Measurements from ENCODE around the gene ERGIC1.

The ERGIC1 gene

DNA sequence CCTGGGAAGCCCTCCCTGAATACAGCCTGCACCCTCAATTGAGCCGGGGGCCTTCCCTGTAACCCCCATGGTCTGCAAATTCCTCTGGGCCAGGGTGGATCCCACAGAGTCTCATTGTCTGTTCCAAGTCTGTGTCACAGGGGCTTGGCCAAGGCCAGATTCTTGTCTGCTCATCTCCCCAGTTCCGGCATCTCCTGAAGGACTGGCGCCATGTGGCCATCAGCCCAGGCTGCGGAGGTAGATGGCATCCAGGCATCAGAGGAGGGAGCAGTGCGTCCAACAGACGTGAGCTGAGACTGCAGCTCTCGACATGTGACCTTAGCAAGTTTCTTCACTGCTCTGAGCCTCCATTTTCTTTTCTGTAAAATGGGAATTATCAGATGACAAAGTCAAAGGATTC, 87.9 kb downstream of the ERGIC1 start:
- Mint-ChIP-seq H3K4me1 (ENCODE audit: low read depth in 2 of 2) (peaks cover 5 to 17% of the 10 kb centered on the region in 2 donors), H3K27ac (peak overlapping the region in 1 of 2 donors; percentile 89), H3K27me3 (no peaks in the 10 kb centered on the region), H3K4me3 (no peak overlapping the region), H3K9me3 (no peaks in the 10 kb centered on the region), H3K36me3 (ENCODE audit: insufficient read depth) (peaks cover 27% of the 10 kb centered on the region)
- ATAC-seq (replicated peaks) (no peak), DNase-seq (no peak)

DNA sequence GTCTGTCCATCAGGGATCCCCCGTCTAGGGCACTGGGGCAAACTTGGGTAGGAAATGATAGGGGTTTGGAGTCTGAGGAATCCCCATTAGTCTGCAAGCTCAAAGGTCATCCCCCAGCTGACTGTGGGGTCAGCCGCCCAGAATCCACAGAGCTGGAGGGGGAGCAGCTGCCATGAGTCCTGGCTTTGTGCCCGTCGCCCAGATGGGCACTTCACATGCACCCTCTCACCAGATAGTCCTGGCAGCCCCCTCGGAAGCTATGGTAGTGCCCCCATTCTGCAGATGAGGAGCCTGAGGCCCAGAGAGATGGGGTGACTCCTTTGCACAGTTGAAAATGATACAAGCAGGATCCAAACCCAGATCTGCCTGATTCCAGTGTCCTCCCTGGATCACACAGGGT, 89.5 kb downstream of the ERGIC1 start:
- Mint-ChIP-seq H3K4me3 (no peak overlapping the region), H3K27ac (peak overlapping the region in 1 of 2 donors; percentile 68), H3K27me3 (no peaks in the 10 kb centered on the region), H3K9me3 (no peaks in the 10 kb centered on the region), H3K36me3 (ENCODE audit: insufficient read depth) (peaks cover 31% of the 10 kb centered on the region), H3K4me1 (ENCODE audit: low read depth in 2 of 2) (peaks cover 5 to 9% of the 10 kb centered on the region in 2 donors)
- DNase-seq = no peak
- ATAC-seq (replicated peaks) = no peak

DNA sequence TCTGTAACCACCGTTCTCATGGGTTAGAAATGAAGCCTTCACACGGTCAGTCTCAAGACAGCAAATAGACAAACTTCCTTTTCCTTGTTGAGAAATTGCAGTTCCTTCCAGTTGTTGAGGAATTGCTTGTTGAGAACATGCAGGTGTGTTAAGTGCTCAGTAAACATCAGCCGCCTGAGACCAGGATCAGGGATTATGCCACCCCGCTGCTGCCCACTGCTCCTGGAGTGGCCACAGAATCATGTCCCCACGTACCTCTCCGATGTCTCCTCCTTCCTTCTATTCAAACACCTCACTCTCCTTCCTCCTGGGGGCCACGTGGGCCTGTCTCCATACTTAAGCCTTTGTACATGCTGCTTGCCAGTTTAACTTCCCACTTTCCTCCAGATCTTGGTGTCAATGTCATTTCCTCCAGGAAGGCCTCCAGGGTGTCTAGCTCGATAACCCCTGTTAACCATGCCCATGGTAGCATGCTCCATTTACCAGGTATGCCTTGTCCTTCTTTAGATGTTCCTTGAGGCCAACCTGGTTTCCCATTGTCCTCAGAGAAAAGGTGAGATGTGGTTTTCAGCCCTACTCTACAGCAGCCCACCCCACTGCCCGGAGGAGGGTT, 91.4 kb downstream of the ERGIC1 start:
- Mint-ChIP-seq H3K27ac (peak overlapping the region; percentile 10 to 27), H3K4me1 (ENCODE audit: low read depth in 2 of 2) (no peaks in the 10 kb centered on the region), H3K9me3 (no peaks in the 10 kb centered on the region), H3K27me3 (no peaks in the 10 kb centered on the region), H3K36me3 (ENCODE audit: insufficient read depth) (peaks cover 26% of the 10 kb centered on the region), H3K4me3 (no peak overlapping the region)
- DNase-seq (no peak), ATAC-seq (replicated peaks) (no peak)

DNA sequence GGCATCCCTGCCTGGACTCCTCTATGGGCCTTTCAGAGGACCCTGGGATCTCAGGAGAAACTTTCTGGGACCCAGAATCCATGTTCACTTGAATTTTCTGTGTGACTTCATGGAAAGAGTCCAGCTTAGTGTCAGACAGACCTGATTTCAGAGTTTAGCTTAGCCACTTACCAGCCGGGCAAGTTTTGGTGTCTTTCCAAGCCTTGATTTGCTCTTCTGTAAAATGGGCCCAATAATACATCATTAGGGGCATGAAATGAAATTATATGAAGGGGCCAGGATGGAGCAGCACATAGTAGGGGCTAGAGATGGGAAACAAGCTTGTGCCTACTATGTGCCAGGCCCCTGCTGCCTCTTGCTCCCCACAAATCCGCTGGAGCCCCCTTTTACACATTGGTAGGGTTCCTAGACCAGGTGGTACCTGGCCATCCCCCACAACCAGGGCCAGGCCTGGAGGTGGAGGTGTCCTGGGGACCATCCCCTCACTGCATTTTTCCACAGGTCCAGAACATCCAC, 92.0 kb downstream of the ERGIC1 start:
- Mint-ChIP-seq H3K27ac (peak overlapping the region; percentile 10 to 27), H3K4me3 (no peak overlapping the region), H3K9me3 (no peaks in the 10 kb centered on the region), H3K27me3 (no peaks in the 10 kb centered on the region), H3K4me1 (ENCODE audit: low read depth in 2 of 2) (no peaks in the 10 kb centered on the region), H3K36me3 (ENCODE audit: insufficient read depth) (peaks cover 26% of the 10 kb centered on the region)
- no peak for ATAC-seq (replicated peaks)
- no peak for DNase-seq

DNA sequence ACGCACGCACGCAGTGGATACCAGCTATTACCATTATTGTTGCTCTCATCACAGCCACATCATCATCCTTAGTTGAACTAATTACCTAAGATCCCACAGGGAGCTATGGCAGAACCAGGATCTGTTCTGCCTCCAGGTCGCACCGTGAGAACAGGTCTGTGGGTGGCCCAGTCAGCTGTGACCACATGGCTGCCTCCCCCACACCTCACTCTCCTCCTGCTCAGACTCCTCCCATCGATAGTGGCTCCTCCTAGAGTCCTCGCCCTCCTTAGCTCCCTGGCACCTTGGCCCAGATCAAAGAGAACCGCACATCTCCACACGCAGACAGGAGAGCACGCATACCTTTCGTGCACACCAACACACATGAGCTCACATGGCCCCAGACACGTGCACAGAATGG, 92.7 kb downstream of the ERGIC1 start:
- no peak for ATAC-seq (replicated peaks)
- Mint-ChIP-seq H3K36me3 (ENCODE audit: insufficient read depth) (peaks cover 26% of the 10 kb centered on the region), H3K9me3 (no peaks in the 10 kb centered on the region), H3K27ac (peak overlapping the region; percentile 16 to 27), H3K4me1 (ENCODE audit: low read depth in 2 of 2) (no peaks in the 10 kb centered on the region), H3K27me3 (no peaks in the 10 kb centered on the region), H3K4me3 (no peak overlapping the region)
- DNase-seq = no peak

DNA sequence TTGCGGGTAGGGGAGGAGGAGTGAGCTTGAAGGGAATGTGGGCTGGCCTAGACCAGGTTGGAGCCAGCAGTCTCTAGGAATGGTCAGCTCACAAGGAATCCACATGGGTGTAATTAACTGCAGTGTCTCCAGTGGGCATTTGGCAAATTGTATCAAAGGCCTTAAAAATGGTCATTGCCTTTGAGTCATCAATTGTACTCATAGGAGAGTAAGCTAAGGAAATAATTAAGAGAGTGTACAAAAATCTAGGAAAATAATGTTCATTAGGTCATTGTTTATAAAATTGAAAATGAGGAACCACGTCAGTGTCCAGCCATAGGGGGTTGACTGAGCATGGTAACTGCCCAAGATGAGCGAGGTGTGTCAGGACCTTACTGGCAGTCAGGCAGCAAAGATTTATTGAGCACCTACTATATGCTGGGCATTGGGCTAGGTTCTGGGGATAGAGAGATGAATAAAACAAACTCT, 95.4 kb downstream of the ERGIC1 start:
- Mint-ChIP-seq H3K4me3 (no peak overlapping the region), H3K36me3 (ENCODE audit: insufficient read depth) (peaks cover 20% of the 10 kb centered on the region), H3K9me3 (no peaks in the 10 kb centered on the region), H3K27ac (peak overlapping the region in 1 of 2 donors; percentile 33), H3K27me3 (no peaks in the 10 kb centered on the region), H3K4me1 (ENCODE audit: low read depth in 2 of 2) (peaks cover 6 to 7% of the 10 kb centered on the region in 2 donors)
- ATAC-seq (replicated peaks) = no peak
- no peak for DNase-seq

DNA sequence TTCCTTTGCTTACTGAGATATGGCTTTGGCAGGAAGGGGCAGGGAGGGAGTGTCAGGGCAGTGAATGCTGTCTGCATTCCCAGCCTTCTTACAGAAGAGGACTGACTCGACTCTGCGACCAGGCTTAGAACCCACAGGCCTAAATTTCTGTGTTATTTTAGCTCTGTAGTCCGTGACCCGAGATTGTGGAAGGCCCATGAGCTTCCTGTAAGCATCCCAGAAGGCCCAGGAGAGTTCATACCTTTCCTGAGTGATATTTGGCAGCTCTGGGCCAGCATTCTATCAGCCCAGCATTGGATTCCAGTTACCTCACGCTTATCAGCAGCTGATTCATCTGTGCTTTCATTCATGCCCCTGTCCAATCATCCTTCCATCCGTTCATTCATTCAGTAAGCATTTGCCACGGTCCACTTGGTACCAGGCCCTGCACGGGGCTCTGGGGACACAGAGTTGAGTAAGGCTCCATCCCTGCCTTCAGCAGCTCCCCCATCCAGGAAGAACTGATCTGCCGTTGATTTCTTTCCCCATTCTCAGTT, 97.0 kb downstream of the ERGIC1 start:
- ATAC-seq (replicated peaks) (no peak), DNase-seq (no peak)
- peaks cover 21% of the 10 kb centered on the region for H3K36me3 Mint-ChIP-seq (ENCODE audit: insufficient read depth)
- peak overlapping the region; percentile 29 to 59 for H3K27ac Mint-ChIP-seq
- H3K4me1 Mint-ChIP-seq (ENCODE audit: low read depth in 2 of 2) = peaks cover 6 to 7% of the 10 kb centered on the region in 2 donors
- H3K9me3 Mint-ChIP-seq = no peaks in the 10 kb centered on the region
- H3K27me3 Mint-ChIP-seq = no peaks in the 10 kb centered on the region
- no peak overlapping the region for H3K4me3 Mint-ChIP-seq

DNA sequence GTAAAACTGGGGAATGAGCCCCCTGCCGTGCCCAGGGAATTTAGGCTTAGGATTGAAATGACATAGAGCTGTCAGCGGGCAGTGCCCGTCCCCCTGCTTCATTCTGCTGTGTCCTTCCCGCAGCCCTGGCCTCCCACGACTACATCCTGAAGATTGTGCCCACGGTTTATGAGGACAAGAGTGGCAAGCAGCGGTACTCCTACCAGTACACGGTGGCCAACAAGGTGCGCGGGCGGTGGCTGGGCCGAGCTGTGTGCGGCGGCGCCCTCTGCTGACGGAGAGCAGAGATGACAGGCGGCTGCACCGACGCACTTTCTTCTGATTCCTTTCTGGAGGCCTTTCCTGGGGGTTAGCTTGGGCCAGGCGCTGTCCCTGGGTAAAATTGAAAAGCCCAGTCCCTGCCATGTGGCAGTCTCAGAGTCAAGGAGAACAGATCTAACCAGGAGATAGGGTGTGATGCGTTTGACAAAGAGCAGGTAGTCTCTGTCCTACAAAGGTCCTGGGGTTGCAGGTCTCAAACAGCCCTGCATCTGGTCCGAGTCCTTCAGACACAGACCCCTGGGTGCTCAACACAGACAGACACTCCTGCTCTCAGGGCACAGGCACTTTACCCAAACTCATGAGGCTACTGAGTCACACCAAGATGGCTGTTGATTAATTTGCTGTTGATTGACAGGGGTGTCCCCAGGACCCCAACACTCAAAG, 98.4 kb downstream of the ERGIC1 start:
- ATAC-seq (replicated peaks) (peak; percentile 100), DNase-seq (peak; percentile 67 to 75 (median 71))
- Mint-ChIP-seq H3K4me3 (no peak overlapping the region), H3K27ac (peak overlapping the region in 1 of 2 donors; percentile 59), H3K27me3 (no peaks in the 10 kb centered on the region), H3K4me1 (ENCODE audit: low read depth in 2 of 2) (peaks cover 6 to 7% of the 10 kb centered on the region in 2 donors), H3K36me3 (ENCODE audit: insufficient read depth) (peaks cover 18% of the 10 kb centered on the region), H3K9me3 (no peaks in the 10 kb centered on the region)

DNA sequence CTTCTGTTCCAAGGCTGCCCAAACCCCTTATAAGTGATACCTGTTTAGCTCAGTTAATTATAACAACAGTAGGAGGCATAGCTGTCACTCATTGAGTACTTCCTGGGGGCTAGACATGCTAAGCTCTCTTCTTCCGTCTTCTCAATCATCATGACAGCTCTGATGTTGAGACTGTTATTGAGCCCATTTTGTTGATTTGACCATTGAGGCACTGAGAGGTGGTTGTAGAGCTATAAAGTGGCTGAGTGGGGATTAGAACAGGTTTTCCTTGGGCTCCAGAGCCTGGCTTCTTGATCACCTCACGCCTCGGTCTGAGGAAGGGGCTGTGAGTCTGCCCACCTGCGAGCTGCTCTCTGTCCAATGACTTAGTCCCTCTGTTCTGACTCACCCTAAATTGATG, 99.2 kb downstream of the ERGIC1 start:
- Mint-ChIP-seq H3K4me3 (no peak overlapping the region), H3K27ac (no peak overlapping the region), H3K9me3 (no peaks in the 10 kb centered on the region), H3K4me1 (ENCODE audit: low read depth in 2 of 2) (peaks cover 6 to 7% of the 10 kb centered on the region in 2 donors), H3K27me3 (no peaks in the 10 kb centered on the region), H3K36me3 (ENCODE audit: insufficient read depth) (peaks cover 21% of the 10 kb centered on the region)
- ATAC-seq (replicated peaks) = no peak
- no peak for DNase-seq

DNA sequence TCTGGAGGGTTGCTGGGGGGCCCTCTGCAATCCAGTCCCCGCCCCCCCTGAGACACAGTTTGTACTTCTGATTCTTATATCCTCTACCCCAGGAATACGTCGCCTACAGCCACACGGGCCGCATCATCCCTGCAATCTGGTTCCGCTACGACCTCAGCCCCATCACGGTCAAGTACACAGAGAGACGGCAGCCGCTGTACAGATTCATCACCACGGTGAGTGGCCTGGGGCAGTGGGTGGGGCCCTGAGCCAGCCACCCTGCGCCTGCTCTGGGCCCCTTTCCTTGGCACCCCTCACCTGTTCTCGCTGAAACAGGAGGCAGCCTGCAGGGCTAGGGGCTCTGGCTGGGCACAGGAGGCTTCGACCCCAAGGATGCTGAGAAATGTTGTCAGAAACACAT, 101.0 kb downstream of the ERGIC1 start:
- Mint-ChIP-seq H3K9me3 (no peaks in the 10 kb centered on the region), H3K27me3 (no peaks in the 10 kb centered on the region), H3K4me1 (ENCODE audit: low read depth in 2 of 2) (peaks cover 6 to 7% of the 10 kb centered on the region in 2 donors), H3K36me3 (ENCODE audit: insufficient read depth) (peaks cover 31% of the 10 kb centered on the region), H3K27ac (no peak overlapping the region), H3K4me3 (no peak overlapping the region)
- no peak for DNase-seq
- no peak for ATAC-seq (replicated peaks)

DNA sequence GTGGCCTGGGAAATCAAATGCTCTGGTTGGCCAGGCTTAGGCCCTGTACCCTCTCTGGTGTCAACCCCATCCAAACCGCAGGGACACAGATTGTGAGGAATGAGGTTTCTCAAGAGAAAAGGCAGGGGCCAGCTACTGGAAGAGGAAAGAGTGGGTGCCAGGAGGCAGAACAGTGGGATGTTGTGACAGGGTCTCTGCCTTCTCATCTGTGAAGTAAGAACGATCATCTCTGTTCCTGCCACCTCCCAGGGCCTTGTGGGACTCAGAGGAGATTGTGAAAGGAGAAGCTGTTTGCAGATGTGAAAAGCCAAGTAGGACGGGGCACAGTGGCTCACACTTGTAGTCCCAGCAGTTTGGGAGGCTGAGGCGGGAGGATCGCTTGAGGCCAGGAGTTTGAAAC, 102.3 kb downstream of the ERGIC1 start:
- Mint-ChIP-seq H3K4me1 (ENCODE audit: low read depth in 2 of 2) (peaks cover 6 to 7% of the 10 kb centered on the region in 2 donors), H3K27ac (peak overlapping the region in 1 of 2 donors; percentile 70), H3K27me3 (no peaks in the 10 kb centered on the region), H3K4me3 (no peak overlapping the region), H3K9me3 (no peaks in the 10 kb centered on the region), H3K36me3 (ENCODE audit: insufficient read depth) (peaks cover 35% of the 10 kb centered on the region)
- no peak for DNase-seq
- no peak for ATAC-seq (replicated peaks)

DNA sequence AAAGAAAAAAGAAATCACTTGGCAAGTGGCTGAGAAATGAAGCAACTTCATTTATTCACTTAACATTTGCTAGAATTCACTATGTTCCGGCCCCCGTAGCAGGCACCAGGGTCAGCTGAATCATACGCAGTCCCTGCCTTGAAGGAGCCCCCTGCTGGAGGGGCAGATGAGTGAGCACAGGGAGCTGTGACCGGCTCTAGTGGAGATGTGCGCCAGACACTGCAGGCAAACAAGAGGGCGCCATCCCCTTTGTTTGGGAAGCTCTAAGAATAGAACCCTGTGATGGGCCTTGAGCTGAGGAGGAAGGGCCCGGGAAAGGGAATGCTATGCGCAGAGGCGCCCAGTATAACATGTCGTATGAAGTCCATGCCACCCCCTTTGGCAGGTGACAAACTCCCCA, 105.0 kb downstream of the ERGIC1 start:
- Mint-ChIP-seq H3K4me3 (no peak overlapping the region), H3K36me3 (ENCODE audit: insufficient read depth) (peaks cover 41% of the 10 kb centered on the region), H3K27me3 (no peaks in the 10 kb centered on the region), H3K27ac (peak overlapping the region in 1 of 2 donors; percentile 84), H3K4me1 (ENCODE audit: low read depth in 2 of 2) (no peaks in the 10 kb centered on the region), H3K9me3 (no peaks in the 10 kb centered on the region)
- DNase-seq = no peak
- ATAC-seq (replicated peaks) = no peak

DNA sequence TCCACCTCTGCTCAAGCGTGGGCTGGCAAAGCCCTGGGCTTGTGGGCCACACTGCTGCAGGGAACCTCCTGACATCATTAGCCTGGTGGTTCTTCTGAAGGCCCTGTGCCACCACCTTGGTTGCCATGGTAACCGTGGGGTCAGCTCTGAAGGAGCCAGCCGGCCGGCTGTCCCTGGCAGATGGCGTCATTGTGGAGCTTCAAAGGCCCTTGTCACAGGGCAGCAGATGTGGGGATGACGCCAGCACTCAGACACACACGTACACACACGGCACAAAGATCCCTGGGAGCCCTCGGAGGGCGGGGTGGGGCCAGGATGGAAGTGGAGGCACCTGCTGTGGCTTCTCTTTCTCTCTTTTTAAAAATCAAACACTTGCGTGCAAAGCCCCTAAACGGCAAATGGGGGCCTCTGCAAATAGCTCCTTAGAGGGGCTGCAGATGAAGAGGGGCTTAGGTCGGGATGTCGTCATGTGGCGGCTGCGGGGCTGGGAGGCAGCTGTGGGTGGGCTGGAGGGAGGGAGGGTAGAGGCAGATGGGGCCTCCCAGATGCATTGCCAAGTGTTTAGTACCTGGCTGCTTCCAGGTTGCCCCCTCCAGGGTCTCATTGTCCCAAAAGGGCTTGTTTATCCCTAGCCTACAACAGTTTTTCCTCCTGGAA, 105.7 kb downstream of the ERGIC1 start:
- no peak for DNase-seq
- Mint-ChIP-seq H3K4me3 (no peak overlapping the region), H3K27ac (peak overlapping the region in 1 of 2 donors; percentile 84), H3K9me3 (no peaks in the 10 kb centered on the region), H3K36me3 (ENCODE audit: insufficient read depth) (peaks cover 41% of the 10 kb centered on the region), H3K27me3 (no peaks in the 10 kb centered on the region), H3K4me1 (ENCODE audit: low read depth in 2 of 2) (no peaks in the 10 kb centered on the region)
- no peak for ATAC-seq (replicated peaks)
